ENCODE results near the gene POU2F1.
"Not testable (repeated sequence)": the region's sequence is repeated elsewhere in the genome, so short reads cannot be mapped to it uniquely, and the experiment has no call there.

Gene POU2F1

GRCh38 chr1:167274061-167274460 is 53.4 kb downstream of the POU2F1 start:
- DNase-seq, result no peak

GRCh38 chr1:167276969-167277368 is 56.3 kb downstream of the POU2F1 start:
- DNase-seq, result no peak

GRCh38 chr1:167278497-167278896 is 57.8 kb downstream of the POU2F1 start:
- DNase-seq, result no peak

GRCh38 chr1:167280912-167281311 is 60.2 kb downstream of the POU2F1 start:
- no peak for DNase-seq

- DNase-seq, result no peak
These were observed 67.8 kb downstream of the POU2F1 start for GRCh38 chr1:167288390-167289074.

- no peak for DNase-seq
These were observed 68.4 kb downstream of the POU2F1 start for GRCh38 chr1:167289075-167289442.

GRCh38 chr1:167289966-167290365 is 69.3 kb downstream of the POU2F1 start:
- no peak for DNase-seq

- no peak for DNase-seq
These were observed 71.0 kb downstream of the POU2F1 start for GRCh38 chr1:167291539-167292185.

GRCh38 chr1:167292216-167292615 is 71.5 kb downstream of the POU2F1 start:
- DNase-seq, result no peak

GRCh38 chr1:167293057-167293456 is 72.4 kb downstream of the POU2F1 start:
- no peak for DNase-seq

- DNase-seq, result peak in 1 of 2 experiments; percentile 15
These were observed 73.8 kb downstream of the POU2F1 start for GRCh38 chr1:167294528-167294927.

GRCh38 chr1:167297222-167298214 is 76.8 kb downstream of the POU2F1 start:
- no peak for DNase-seq

- no peak for DNase-seq
These were observed 77.6 kb downstream of the POU2F1 start for GRCh38 chr1:167298325-167298724.

- DNase-seq, result peak; percentile 57 to 62
These were observed 80.7 kb downstream of the POU2F1 start for GRCh38 chr1:167301355-167301754.

- DNase-seq, result no peak
These were observed 83.5 kb downstream of the POU2F1 start for GRCh38 chr1:167304165-167304564.

GRCh38 chr1:167305059-167305705 is 84.5 kb downstream of the POU2F1 start:
- DNase-seq, result no peak

- no peak for DNase-seq
These were observed 85.1 kb downstream of the POU2F1 start for GRCh38 chr1:167305706-167306277.

- DNase-seq, result no peak
These were observed 90.0 kb downstream of the POU2F1 start for GRCh38 chr1:167310732-167311131.

GRCh38 chr1:167312871-167313270 is 92.2 kb downstream of the POU2F1 start:
- DNase-seq, result peak; percentile 37 to 46

- no peak for DNase-seq
These were observed 94.0 kb downstream of the POU2F1 start for GRCh38 chr1:167314671-167315070.

GRCh38 chr1:167317463-167317862 is 96.8 kb downstream of the POU2F1 start:
- DNase-seq, result no peak

- DNase-seq, result not testable (repeated sequence)
These were observed 98.5 kb downstream of the POU2F1 start for GRCh38 chr1:167319206-167319605.

- no peak for DNase-seq
These were observed 101.8 kb downstream of the POU2F1 start for GRCh38 chr1:167322483-167322882.
